Lung (tissue), 12 donors: ENCODE measurements around the gene RAMP3. TPM values are rescaled to one million over a fixed set of nuclear protein-coding genes. Genes with fewer than 3 reads are reported as not detected.

Experiments
- ATAC-seq: fragments of 200-7000 bp; cut with Tn5 transposase; one replicate; pipeline ENCODE4 v1.9.1; 2020; ENCODE audit warnings: moderate number of reproducible peaks; ENCODE audit not compliant: insufficient read depth, low FRiP score
- DNase-seq, 3 donors: peaks; one replicate each; pipeline ENCODE4 v3.0.0-alpha.2; 2013 to 2017
- H3K27ac ChIP-seq, 2 donors: one replicate each; pipeline ENCODE4 v1.5.1; 2013; ENCODE audit warnings: mild to moderate bottlenecking in 2 of 2, moderate library complexity in 2 of 2, control low read depth in 1 of 2, inconsistent platforms in 1 of 2, low read depth in 1 of 2, low read length in 1 of 2
- H3K27me3 ChIP-seq, 3 donors: one replicate each; pipeline ENCODE4 v1.5.1; 2013; ENCODE audit warnings: low read length in 2 of 3; ENCODE audit not compliant: control insufficient read depth in 3 of 3, insufficient read depth in 3 of 3
- H3K36me3 ChIP-seq, 4 donors: one replicate each; pipeline ENCODE4 v1.5.1; 2013; ENCODE audit warnings: low read length in 4 of 4, mild to moderate bottlenecking in 1 of 4, moderate library complexity in 1 of 4; ENCODE audit not compliant: control insufficient read depth in 4 of 4, insufficient read depth in 4 of 4
- H3K4me1 ChIP-seq, 5 donors: one replicate each; pipeline ENCODE4 v1.5.1; 2013; ENCODE audit warnings: low read length in 5 of 5, mild to moderate bottlenecking in 2 of 5, moderate library complexity in 1 of 5; ENCODE audit not compliant: control insufficient read depth in 5 of 5, insufficient read depth in 5 of 5
- H3K4me3 ChIP-seq: one replicate; pipeline ENCODE4 v1.5.1; 2013; ENCODE audit warnings: mild to moderate bottlenecking, control low read depth, moderate library complexity
- H3K9ac ChIP-seq, 2 donors: one replicate each; pipeline ENCODE4 v1.5.1; 2013; ENCODE audit warnings: low read length in 2 of 2, control low read depth in 1 of 2; ENCODE audit not compliant: insufficient read depth in 1 of 2
- H3K9me3 ChIP-seq, 4 donors: one replicate each; pipeline ENCODE4 v1.5.1; 2013; ENCODE audit warnings: low read length in 3 of 4, mild to moderate bottlenecking in 1 of 4, moderate library complexity in 1 of 4; ENCODE audit not compliant: control insufficient read depth in 4 of 4, insufficient read depth in 3 of 4
- CTCF ChIP-seq: IDR thresholded peaks from 2 replicates; pipeline ENCODE4 v1.5.1; 2012; ENCODE audit warnings: mild to moderate bottlenecking; ENCODE audit errors: control extremely low read depth, extremely low read depth
- WGBS, 2 donors: extraction: QIAGEN DNeasy Blood & Tissue Kit; methylation state at CpG; one replicate each; pipeline ENCODE4 v1.1.7; 2013; 5-methylcytosine and 5-hydroxymethylcytosine counted together
- polyA plus RNA-seq, 2 donors: library from polyadenylated mRNA; stranded (reverse); fragments of 200-250 nt; gene quantifications; one replicate each; pipeline ENCODE4 v1.2.1, GENCODE V29; 2013
- total RNA-seq, 2 donors: library from RNA; depleted of rRNA in 1 of 2; stranded (reverse); fragments of >200 nt in 1 of 2; gene quantifications; one replicate each; pipeline ENCODE4 v1.2.1, GENCODE V29; 2014 to 2021
- donor health status: control.
- donor health status: control.
- donor health status: Bipolar disorder and iron deficiency.
- donor health status: healthy.
- donor health status: DM: yes; HTN: yes; CAD: no.

The RAMP3 gene
- total and polyA plus RNA-seq, 4 donors = 47.3 to 116 (median 63.3) TPM

DNA sequence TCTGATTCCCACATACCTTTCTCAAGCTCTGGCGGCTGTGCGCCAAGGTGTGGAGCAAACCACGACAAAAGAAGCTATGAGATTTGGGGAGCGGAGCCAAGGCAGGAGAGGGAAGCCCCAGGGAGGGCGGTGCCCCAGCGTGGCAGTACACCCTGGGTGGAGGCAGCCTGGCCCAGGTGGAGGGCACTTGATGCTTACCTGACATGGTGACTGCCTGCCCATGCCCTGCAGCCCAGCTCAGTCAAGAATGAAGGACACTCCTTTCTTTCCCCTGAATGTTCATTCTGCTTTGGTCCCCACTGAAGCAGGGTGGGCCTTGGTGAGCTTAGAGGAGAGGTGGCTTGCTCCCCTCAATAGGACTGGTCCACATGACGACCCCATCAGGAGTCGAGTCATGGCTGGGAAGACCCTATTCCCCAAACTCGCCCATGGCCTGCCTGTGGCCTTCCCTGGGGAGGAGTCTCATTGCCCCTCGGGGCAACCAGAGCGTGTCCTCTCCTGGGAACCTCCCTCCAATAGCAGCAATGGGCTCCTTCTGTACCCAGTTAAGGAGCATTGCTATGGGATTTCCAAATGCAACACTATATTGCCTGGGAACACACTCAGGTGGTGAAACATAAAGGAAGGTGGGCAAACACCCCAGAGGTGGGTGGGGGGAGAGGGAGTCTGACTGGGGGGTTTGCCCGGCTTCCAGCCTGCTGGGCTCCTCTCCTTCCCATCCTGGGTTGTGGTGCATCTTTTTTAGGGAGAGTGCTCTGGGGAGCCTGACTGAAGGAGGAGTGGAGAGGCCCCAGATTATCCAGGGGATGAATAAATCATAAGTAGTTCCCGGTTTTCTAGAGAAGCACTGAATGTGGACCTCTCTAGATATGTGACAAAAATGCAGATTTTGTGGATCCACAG, 22.7 kb downstream of the RAMP3 start:
- Histone ChIP-seq H3K9ac (no peak overlapping the region), H3K36me3 (no peaks in the 10 kb centered on the region), H3K4me1 (peaks cover 0 to 6% (median 0%) of the 10 kb centered on the region in 5 donors), H3K4me3 (no peak overlapping the region), H3K27ac (no peak overlapping the region), H3K9me3 (no peaks in the 10 kb centered on the region), H3K27me3 (no peaks in the 10 kb centered on the region)
- ATAC-seq (no peak), DNase-seq (no peak)
- 84 to 86% methylated on average over 13 of the region's 13 CpGs for WGBS, 2 donors
- no peak for TF ChIP-seq CTCF

GRCh38 chr7:45181286-45181960, 23.8 kb downstream of the RAMP3 start:
- Histone ChIP-seq H3K9ac (no peak overlapping the region), H3K9me3 (no peaks in the 10 kb centered on the region), H3K27ac (no peak overlapping the region), H3K4me3 (no peak overlapping the region), H3K4me1 (peaks cover 0 to 8% (median 0%) of the 10 kb centered on the region in 5 donors), H3K27me3 (no peaks in the 10 kb centered on the region), H3K36me3 (no peaks in the 10 kb centered on the region)
- WGBS, 2 donors = 85 to 93% methylated on average over 7 of the region's 7 CpGs
- TF ChIP-seq CTCF = no peak
- DNase-seq = no peak
- no peak for ATAC-seq

- Histone ChIP-seq H3K36me3 (no peaks in the 10 kb centered on the region), H3K27me3 (no peaks in the 10 kb centered on the region), H3K9me3 (no peaks in the 10 kb centered on the region), H3K9ac (no peak overlapping the region), H3K4me1 (peaks cover 0 to 6% (median 0%) of the 10 kb centered on the region in 5 donors), H3K4me3 (no peak overlapping the region), H3K27ac (no peak overlapping the region)
- WGBS, 2 donors = 75 to 78% methylated on average over 8 of the region's 8 CpGs
- ATAC-seq (no peak), DNase-seq (no peak)
- no peak for TF ChIP-seq CTCF
Measured at GRCh38 chr7:45181991-45182855, 24.6 kb downstream of the RAMP3 start.
